Natural killer cell treated with Interleukin-12 subunit alpha and Interleukin-12 subunit beta and Interleukin-15 and Interleukin-18, amount 100 ng/mL, for 72 hours (primary cell): ENCODE results near the gene CD4. TPM values are rescaled to one million over a fixed set of nuclear protein-coding genes. Genes with fewer than 3 reads are reported as not detected.
"Not testable (repeated sequence)": the region's sequence is repeated elsewhere in the genome, so short reads cannot be mapped to it uniquely, and the experiment has no call there.

Source experiments
- ATAC-seq, 2 donors: fragments of 150-1000 bp; cut with Tn5 transposase in 1 of 2; sonication (Bioruptor Pico), chemical (Tn5 transposase) in 1 of 2; 2 replicates each; pipeline ENCODE4 v1.10.0; 2021
- DNase-seq: peaks from one replicate; pipeline ENCODE4 v3.0.0; 2022; ENCODE audit warnings: low spot score
- H3K27ac Mint-ChIP-seq, 2 donors: 1 replicate in 1 of 2; 2 replicates in 1 of 2; pipeline ENCODE4 v1.8.0; 2022; ENCODE audit warnings: mixed read lengths in 2 of 2, mild to moderate bottlenecking in 1 of 2, moderate library complexity in 1 of 2
- H3K27me3 Mint-ChIP-seq, 2 donors: 1 replicate in 1 of 2; 2 replicates in 1 of 2; pipeline ENCODE4 v1.8.0; 2022; ENCODE audit warnings: mixed read lengths in 2 of 2
- H3K36me3 Mint-ChIP-seq: one replicate; pipeline ENCODE4 v1.8.0; 2022; ENCODE audit warnings: mixed read lengths
- H3K4me1 Mint-ChIP-seq, 2 donors: 1 replicate in 1 of 2; 2 replicates in 1 of 2; pipeline ENCODE4 v1.8.0; 2022; ENCODE audit warnings: low read depth in 2 of 2, mixed read lengths in 2 of 2, mild to moderate bottlenecking in 1 of 2
- H3K4me3 Mint-ChIP-seq: one replicate; pipeline ENCODE4 v1.8.0; 2022; ENCODE audit warnings: mixed read lengths
- H3K9me3 Mint-ChIP-seq: 2 replicates; pipeline ENCODE4 v1.8.0; 2022; ENCODE audit warnings: mixed read lengths
- total RNA-seq, 2 donors: library from RNA; stranded (reverse); gene quantifications; one replicate each; pipeline ENCODE4 v1.2.3, GENCODE V29; 2022

CD4 gene
- total RNA-seq, 2 donors from 2014 or later = 0.43 to 5.4 TPM

DNA sequence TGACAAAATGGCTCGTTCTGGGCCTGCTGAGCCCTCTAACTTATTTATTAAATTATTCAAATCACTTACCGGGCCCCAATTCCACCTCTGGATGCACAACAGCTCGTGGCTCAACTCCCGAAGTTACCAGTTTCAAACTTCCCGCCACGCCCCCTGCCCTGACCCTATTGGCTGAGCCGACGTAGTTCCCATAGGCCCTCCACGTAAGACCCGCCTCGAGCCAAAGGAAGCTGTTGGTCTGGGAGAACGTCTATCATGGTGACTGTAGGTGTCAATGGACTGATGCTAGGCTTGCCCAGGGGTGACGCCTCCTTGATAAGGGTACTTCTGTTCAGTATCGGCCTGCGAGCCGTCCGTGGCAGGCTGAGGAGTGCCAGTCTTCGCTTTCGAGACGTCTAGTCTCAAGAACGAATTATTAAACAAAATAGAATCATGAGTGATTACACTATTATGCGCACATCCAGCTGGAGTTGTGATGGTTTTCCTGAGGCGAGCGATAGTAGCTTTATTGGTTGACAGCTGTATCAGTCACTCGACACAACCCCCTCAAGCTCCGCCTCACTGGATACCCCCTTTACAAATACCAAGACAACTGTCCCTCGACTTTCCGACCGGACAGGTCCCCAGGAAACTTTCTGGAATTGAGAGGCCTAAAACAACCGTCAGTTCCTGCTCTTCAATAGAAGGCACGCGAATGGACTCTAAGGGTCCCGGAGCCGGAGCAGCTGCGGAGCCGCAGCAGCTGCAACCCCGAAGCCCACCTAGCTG is 62.0 kb downstream of the CD4 start, which contains the start of gene CDCA3:
CDCA3 (minus strand) TSS at position 134 of the 768 bp plus-strand sequence. CDS start 334 bp downstream, outside the sequence.
- peaks cover 26 to 43% of the 10 kb centered on the region in 2 donors for H3K4me1 Mint-ChIP-seq
- H3K4me3 Mint-ChIP-seq = peak within 1 kb of the TSS; percentile 94
- H3K9me3 Mint-ChIP-seq = no peaks in the 10 kb centered on the region
- no peaks in the 10 kb centered on the region for H3K27me3 Mint-ChIP-seq
- no peaks in the 10 kb centered on the region for H3K36me3 Mint-ChIP-seq
- peak; percentile 95 for DNase-seq
- H3K27ac Mint-ChIP-seq = peak within 1 kb of the TSS; percentile 91 to 93
- ATAC-seq = peak; percentile 77 to 81

DNA sequence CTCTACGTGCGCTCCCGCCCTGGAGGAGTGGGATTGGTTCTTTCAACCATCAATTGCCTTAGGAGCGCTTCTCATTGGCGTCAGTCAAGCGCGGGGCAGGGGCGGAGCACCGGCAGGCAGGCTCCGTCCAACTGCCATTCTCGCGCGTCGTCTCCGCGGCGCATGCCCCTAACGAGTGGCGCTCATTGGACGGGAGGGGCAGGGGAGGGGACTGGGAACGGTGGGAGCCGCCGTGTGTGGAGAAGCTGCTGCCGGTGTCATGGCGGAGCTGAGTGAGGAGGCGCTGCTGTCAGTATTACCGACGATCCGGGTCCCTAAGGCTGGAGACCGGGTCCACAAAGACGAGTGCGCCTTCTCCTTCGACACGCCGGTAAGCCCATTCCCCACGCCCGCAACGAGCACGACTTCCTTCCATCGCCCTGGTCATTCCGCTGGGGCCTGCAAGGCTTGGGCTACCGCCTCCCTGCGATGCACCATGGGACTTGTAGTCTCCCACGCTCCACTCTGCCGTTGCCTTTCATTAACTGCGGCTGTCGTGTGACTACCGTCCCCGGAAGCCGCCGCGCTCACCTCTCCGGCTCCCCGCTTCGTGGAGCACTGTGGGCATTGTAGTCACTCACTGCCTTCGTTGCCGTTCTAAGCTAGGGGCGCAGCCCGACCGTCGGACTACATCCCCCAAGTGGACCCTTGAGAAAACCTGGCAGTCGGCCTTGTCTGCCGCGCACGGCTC is 62.8 kb downstream of the CD4 start, which contains the start of gene USP5:
USP5 (plus strand) TSS at position 230 of the 730 bp plus-strand sequence; CDS start at position 260, 30 bp downstream.
- Mint-ChIP-seq H3K4me1 (peaks cover 26 to 43% of the 10 kb centered on the region in 2 donors), H3K36me3 (peaks cover under 1% of the 10 kb centered on the region)

DNA sequence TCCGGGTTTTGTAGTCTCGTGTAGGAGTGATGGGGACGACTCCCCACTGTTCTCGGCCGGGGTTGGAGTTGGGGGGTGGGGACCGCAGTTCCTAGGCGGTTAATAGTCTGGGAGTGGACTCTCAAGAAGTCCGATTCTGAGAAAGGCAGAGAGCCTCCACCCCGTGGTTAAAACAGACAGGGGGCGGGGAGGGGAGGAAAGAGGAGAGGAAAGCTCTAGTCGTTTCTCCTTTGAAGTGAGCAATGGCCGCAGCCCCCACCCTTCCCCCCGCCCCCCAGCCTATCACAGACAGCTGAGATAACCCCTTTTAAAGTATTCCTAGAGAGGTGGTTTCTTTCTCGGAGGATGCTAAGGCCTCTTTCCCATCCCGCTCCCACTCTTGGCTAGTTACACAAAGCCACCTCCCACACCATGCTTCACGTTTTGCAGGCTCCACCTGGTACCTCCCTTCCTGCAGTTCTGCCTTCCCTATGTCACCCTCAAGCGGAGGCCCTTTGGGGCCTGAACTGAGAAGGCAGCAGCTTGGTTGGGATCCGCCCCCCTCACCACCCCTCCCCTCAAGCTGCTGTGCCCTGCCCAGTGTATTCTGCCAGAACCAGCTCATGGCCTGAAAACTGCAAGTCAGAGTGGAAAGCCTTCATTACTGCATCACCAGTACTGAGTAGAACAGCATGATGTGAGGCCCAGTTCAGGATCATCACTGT is 63.5 kb downstream of the CD4 start:
- H3K4me1 Mint-ChIP-seq = peaks cover 26 to 43% of the 10 kb centered on the region in 2 donors
- H3K27ac Mint-ChIP-seq = peak overlapping the region; percentile 91 to 93
- H3K4me3 Mint-ChIP-seq = peak overlapping the region; percentile 94
- no peaks in the 10 kb centered on the region for H3K27me3 Mint-ChIP-seq
- no peak for DNase-seq
- H3K9me3 Mint-ChIP-seq = no peaks in the 10 kb centered on the region
- ATAC-seq = no peak
- peaks cover 7% of the 10 kb centered on the region for H3K36me3 Mint-ChIP-seq

More for the DNA sequence above, 62.8 kb downstream of the CD4 start, which contains the start of gene USP5:
- Mint-ChIP-seq H3K27me3 (no peaks in the 10 kb centered on the region), H3K4me3 (peak within 1 kb of the TSS; percentile 94), H3K9me3 (no peaks in the 10 kb centered on the region), H3K27ac (peak within 1 kb of the TSS; percentile 91 to 93)
- peak; percentile 90 to 91 for ATAC-seq
- peak; percentile 99 for DNase-seq

GRCh38 chr12:6853626-6854025 is 64.3 kb downstream of the CD4 start:
- Mint-ChIP-seq H3K36me3 (peaks cover 10% of the 10 kb centered on the region), H3K9me3 (no peaks in the 10 kb centered on the region), H3K4me1 (peaks cover 26 to 43% of the 10 kb centered on the region in 2 donors), H3K27ac (peak overlapping the region; percentile 91 to 93), H3K4me3 (peak overlapping the region; percentile 94), H3K27me3 (no peaks in the 10 kb centered on the region)
- ATAC-seq = no peak
- no peak for DNase-seq

- no peaks in the 10 kb centered on the region for H3K27me3 Mint-ChIP-seq
- no peaks in the 10 kb centered on the region for H3K9me3 Mint-ChIP-seq
- peaks cover 26 to 43% of the 10 kb centered on the region in 2 donors for H3K4me1 Mint-ChIP-seq
- DNase-seq (no peak), ATAC-seq (no peak)
- H3K27ac Mint-ChIP-seq = peak overlapping the region; percentile 91 to 93
- H3K36me3 Mint-ChIP-seq = peaks cover 10% of the 10 kb centered on the region
- peak overlapping the region; percentile 94 for H3K4me3 Mint-ChIP-seq
Measured at GRCh38 chr12:6854036-6854435, 64.7 kb downstream of the CD4 start.

GRCh38 chr12:6855322-6855721 is 66.0 kb downstream of the CD4 start:
- Mint-ChIP-seq H3K27me3 (no peaks in the 10 kb centered on the region), H3K4me1 (peaks cover 22 to 31% of the 10 kb centered on the region in 2 donors), H3K9me3 (no peaks in the 10 kb centered on the region), H3K36me3 (peaks cover 10% of the 10 kb centered on the region), H3K4me3 (no peak overlapping the region), H3K27ac (peak overlapping the region in 1 of 2 donors; percentile 49)
- ATAC-seq (no peak), DNase-seq (no peak)

DNA sequence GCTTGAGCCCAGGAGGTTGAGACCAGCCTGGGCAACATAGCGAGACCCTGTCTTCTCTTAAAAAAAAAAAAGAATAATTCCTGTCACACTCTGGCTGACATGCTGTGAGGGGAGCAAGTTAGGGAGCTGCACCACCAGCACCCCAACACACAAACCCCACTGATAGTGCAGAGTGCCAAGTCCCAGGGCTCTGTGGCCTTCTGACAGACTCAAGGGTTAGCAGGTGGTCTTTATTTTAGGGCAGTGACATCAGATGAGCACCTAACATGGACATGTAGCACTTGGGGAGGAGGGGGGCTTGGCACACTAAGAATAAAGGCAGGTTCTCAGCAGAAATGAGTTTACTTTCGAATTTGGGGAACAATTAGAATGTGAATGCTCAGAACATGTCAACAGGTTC is 69.5 kb downstream of the CD4 start:
- H3K4me3 Mint-ChIP-seq = no peak overlapping the region
- ATAC-seq (no peak), DNase-seq (no peak)
- H3K27me3 Mint-ChIP-seq = no peaks in the 10 kb centered on the region
- H3K9me3 Mint-ChIP-seq = no peaks in the 10 kb centered on the region
- peaks cover 5 to 9% of the 10 kb centered on the region in 2 donors for H3K4me1 Mint-ChIP-seq
- H3K27ac Mint-ChIP-seq = no peak overlapping the region
- peaks cover 15% of the 10 kb centered on the region for H3K36me3 Mint-ChIP-seq

- Mint-ChIP-seq H3K9me3 (no peaks in the 10 kb centered on the region), H3K4me3 (no peak overlapping the region), H3K27ac (no peak overlapping the region), H3K27me3 (no peaks in the 10 kb centered on the region), H3K4me1 (peaks cover 0 to 4% of the 10 kb centered on the region in 2 donors), H3K36me3 (peaks cover 15% of the 10 kb centered on the region)
- DNase-seq (no peak), ATAC-seq (no peak)
Measured at GRCh38 chr12:6860116-6860515, 70.8 kb downstream of the CD4 start.

GRCh38 chr12:6860942-6861341 is 71.6 kb downstream of the CD4 start:
- peaks cover 15% of the 10 kb centered on the region for H3K36me3 Mint-ChIP-seq

GRCh38 chr12:6861391-6861790 is 72.1 kb downstream of the CD4 start:
- no peaks in the 10 kb centered on the region for H3K27me3 Mint-ChIP-seq
- no peak for ATAC-seq
- H3K27ac Mint-ChIP-seq = no peak overlapping the region
- DNase-seq = peak; percentile 56
- no peaks in the 10 kb centered on the region for H3K9me3 Mint-ChIP-seq
- no peak overlapping the region for H3K4me3 Mint-ChIP-seq
- H3K4me1 Mint-ChIP-seq = peaks cover 0 to under 1% of the 10 kb centered on the region in 2 donors
- H3K36me3 Mint-ChIP-seq = peaks cover 15% of the 10 kb centered on the region

More at GRCh38 chr12:6860942-6861341, 71.6 kb downstream of the CD4 start:
- Mint-ChIP-seq H3K4me1 (no peaks in the 10 kb centered on the region), H3K27ac (no peak overlapping the region), H3K27me3 (no peaks in the 10 kb centered on the region), H3K4me3 (no peak overlapping the region), H3K9me3 (no peaks in the 10 kb centered on the region)
- DNase-seq = no peak
- no peak for ATAC-seq

DNA sequence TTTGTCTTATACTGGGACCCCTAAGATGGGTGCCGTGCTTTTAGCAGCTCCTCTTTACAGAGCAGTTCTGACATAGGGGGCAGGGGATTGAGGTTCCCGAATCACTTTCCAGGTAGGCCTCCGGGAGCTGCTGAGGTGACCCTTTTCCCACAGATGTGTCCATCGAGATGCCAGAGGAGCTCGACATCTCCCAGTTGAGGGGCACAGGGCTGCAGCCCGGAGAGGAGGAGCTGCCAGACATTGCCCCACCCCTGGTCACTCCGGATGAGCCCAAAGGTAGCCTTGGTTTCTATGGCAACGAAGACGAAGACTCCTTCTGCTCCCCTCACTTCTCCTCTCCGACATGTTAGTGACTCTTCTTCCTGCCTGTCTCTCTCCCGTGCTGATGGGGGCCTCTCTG is 73.7 kb downstream of the CD4 start:
- H3K9me3 Mint-ChIP-seq = no peaks in the 10 kb centered on the region
- no peak overlapping the region for H3K4me3 Mint-ChIP-seq
- H3K36me3 Mint-ChIP-seq = peaks cover 5% of the 10 kb centered on the region
- ATAC-seq (no peak), DNase-seq (peak; percentile 40)
- H3K27me3 Mint-ChIP-seq = no peaks in the 10 kb centered on the region
- H3K27ac Mint-ChIP-seq = no peak overlapping the region
- H3K4me1 Mint-ChIP-seq = peaks cover under 1 to 3% of the 10 kb centered on the region in 2 donors

- Mint-ChIP-seq H3K9me3 (no peaks in the 10 kb centered on the region), H3K36me3 (peaks cover 11% of the 10 kb centered on the region), H3K27me3 (no peaks in the 10 kb centered on the region), H3K4me3 (no peak overlapping the region), H3K27ac (no peak overlapping the region), H3K4me1 (peaks cover 8 to 10% of the 10 kb centered on the region in 2 donors)
- DNase-seq (peak; percentile 55), ATAC-seq (no peak)
Measured at GRCh38 chr12:6863586-6864321, 74.4 kb downstream of the CD4 start.

GRCh38 chr12:6865307-6865706 is 76.0 kb downstream of the CD4 start:
- not testable (repeated sequence) for H3K27ac Mint-ChIP-seq, H3K9me3 Mint-ChIP-seq, H3K27me3 Mint-ChIP-seq, ATAC-seq, DNase-seq
- peak overlapping the region; percentile 8 for H3K4me3 Mint-ChIP-seq
- peaks cover 16% of the 10 kb centered on the region for H3K36me3 Mint-ChIP-seq
- H3K4me1 Mint-ChIP-seq = peaks cover 24 to 25% of the 10 kb centered on the region in 2 donors
